Urothelium cell line (cell line): ENCODE data around the gene ZNF723.
A peak's percentile ranks its signal among the peaks of the same experiment; 100 is the strongest.
"Not testable (repeated sequence)": the region's sequence is repeated elsewhere in the genome, so short reads cannot be mapped to it uniquely, and the experiment has no call there.

Experiments
- DNase-seq: peaks from one replicate; pipeline ENCODE4 v3.0.0; 2011; ENCODE audit warnings: low spot score, mixed read lengths
- FAIRE-seq: peaks from 2 replicates; lab custom pipeline; 2011; peaks lifted over from hg19 to GRCh38; lab: Jason Lieb, UNC

Gene ZNF723

GRCh38 chr19:22832031-22832762 lies at the start of gene ZNF723:
Gene ZNF723 (plus strand): TSS chr19:22832291. CDS start chr19:22832380, 89 bp downstream.
- no peak for DNase-seq
- FAIRE-seq, result no peak

DNA sequence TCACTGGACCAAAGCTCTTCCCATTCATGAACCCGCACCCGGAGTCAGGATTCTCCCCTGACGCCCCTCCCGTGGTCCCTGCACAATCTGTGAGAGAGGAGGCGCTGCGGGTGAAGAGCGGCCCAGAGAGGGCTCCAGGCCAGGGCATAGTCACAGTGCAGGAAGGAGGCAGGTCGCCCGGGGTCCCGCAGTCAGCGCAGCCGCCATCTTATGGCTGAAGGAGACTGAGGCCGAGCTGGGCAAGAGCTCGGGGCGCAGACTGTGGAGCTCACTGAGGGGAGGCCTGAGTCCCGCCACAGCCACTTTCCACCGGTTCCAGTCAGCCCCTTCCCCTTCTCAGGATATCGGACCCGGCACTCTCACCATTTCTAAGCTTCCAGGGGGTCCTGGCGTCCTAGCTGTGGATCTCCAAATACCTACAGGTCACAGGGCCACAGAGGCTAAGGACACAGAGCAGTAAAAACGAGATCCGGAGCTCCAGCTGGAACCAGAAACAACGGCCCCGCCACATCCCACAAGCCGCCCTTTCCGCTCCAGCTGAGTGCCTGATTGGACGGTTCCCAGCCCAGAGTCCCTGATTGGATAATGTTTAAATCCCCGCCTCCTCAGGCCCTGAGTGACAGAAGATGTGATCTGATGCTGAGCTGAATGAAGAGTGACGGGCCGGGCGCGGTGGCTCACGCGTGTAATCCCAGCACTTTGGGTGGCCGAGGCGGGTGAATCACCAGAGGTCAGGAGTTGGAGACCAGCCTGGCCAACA lies 48.3 kb upstream of the ZNF723 start, which contains the start of gene ZNF99:
TSS of gene ZNF99 (minus strand) at position 501 of the 760 bp plus-strand sequence. CDS start at position 366, 135 bp downstream.
- FAIRE-seq (no peak), DNase-seq (no peak)

DNA sequence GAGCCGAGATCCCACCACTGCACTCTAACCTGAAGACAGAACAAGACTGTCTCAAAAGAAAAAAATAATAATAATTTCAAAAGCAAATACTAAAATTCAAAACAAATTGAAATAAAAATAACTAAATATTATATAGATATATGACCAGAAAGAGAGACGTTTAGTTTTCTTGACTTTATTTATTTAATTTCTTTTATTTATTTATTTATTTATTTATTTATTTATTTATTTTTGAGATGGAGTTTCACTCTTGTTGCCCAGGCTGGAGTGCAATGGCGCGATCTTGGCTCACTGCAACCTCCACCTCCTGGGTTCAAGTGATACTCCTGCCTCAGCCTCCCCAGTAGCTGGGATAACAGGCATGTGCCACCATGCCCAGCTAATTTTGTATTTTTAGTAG lies 39.2 kb upstream of the ZNF723 start:
- DNase-seq, FAIRE-seq: not testable (repeated sequence)

- no peak for FAIRE-seq
- no peak for DNase-seq
Measured at GRCh38 chr19:22797040-22797439, 35.1 kb upstream of the ZNF723 start.

- DNase-seq (no peak), FAIRE-seq (no peak)
Measured at GRCh38 chr19:22806418-22806817, 25.7 kb upstream of the ZNF723 start.

GRCh38 chr19:22807061-22807835 lies 24.8 kb upstream of the ZNF723 start:
- FAIRE-seq (no peak), DNase-seq (no peak)

GRCh38 chr19:22814124-22814523 lies 18.0 kb upstream of the ZNF723 start:
- FAIRE-seq, result no peak
- no peak for DNase-seq

GRCh38 chr19:22831211-22831610 lies 880 bp upstream of the ZNF723 start:
- FAIRE-seq (no peak), DNase-seq (no peak)

GRCh38 chr19:22857713-22858320 lies 25.7 kb downstream of the ZNF723 start:
- not testable (repeated sequence) for DNase-seq, FAIRE-seq

- FAIRE-seq (no peak), DNase-seq (peak; percentile 2)
Measured at GRCh38 chr19:22882797-22883196, 50.7 kb downstream of the ZNF723 start.

- DNase-seq (no peak), FAIRE-seq (no peak)
Measured at GRCh38 chr19:22893855-22894270, 61.8 kb downstream of the ZNF723 start.

DNA sequence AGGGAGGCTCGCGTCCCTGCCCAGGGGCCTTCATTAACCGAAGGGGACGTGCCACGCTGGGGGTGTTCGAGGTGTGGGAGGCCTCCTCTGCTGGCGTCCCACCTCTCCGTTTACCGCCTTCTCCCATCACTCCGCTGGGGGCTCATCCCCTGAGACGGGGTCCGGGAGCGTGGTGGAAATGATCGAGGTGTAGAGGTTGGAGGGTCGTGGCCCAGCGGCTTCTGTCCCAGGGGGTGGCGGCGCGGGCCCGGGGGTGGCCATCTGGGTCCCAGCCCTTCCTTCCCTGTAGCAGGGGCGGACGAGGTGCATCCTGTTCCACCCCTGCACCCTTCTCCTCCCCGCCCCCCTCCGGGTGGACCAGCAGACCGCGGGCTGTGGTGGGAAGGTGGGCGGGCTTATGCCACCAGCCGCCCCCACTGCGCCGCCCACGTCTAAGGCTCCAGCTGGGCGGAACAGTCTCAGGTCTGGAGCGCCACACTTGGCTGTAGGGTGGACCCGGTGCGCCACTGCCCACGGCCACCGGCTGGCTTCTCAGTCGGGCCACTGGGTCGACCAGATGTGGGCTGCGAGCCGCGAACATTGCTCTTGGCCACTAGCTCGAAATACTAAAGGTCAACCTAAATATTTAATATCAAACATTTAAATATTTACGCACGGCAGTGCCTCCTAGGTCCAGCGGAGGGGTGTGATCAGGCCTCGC lies 69.5 kb downstream of the ZNF723 start:
- DNase-seq (no peak), FAIRE-seq (no peak)
